ENCODE results near the gene MYO15A. TPM values are rescaled to one million over a fixed set of nuclear protein-coding genes. Genes with fewer than 3 reads are reported as not detected.

The MYO15A gene
- total RNA-seq, 8 experiments from 2014 or later, result 0.14 to 4.9 (median 1.2) TPM

DNA sequence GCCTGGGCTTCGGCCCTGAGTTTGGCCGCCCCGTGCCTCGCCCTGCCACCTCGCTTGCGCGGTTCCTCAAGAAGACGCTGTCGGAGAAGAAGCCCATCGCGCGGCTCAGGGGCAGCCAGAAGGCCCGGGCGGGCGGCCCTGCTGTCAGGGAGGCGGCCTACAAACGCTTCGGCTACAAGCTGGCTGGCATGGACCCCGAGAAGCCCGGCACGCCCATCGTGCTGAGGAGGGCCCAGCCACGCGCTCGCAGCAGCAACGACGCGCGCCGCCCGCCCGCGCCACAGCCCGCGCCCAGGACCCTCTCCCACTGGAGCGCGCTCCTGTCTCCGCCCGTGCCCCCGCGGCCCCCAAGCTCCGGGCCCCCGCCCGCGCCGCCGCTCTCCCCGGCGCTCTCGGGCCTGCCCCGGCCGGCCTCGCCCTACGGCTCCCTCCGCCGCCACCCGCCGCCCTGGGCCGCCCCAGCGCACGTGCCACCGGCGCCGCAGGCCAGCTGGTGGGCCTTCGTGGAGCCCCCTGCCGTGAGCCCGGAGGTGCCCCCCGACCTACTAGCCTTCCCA lies 12.0 kb downstream of the MYO15A start:
- Histone ChIP-seq H3K4me1 (replicated peaks in 1 of 2) (peaks cover 8 to 16% of the 10 kb centered on the region in 2 donors), H3K4me3 (no peak overlapping the region), H3K27ac (no peak overlapping the region)
- 98% methylated on average over 8 of the region's 68 CpGs; no CpG with 5 or more reads in 9 of the 10 experiments for WGBS, 10 experiments
- in situ Hi-C loops (cut with MboI; ENCODE audit: low pct_unique_long_range_greater_than_20kb in 2 of 9, low sequenced_read_pairs in 9 of 9, unreplicated experiment in 9 of 9), result no loop called here
- no peak for ATAC-seq (replicated peaks in 6 of 8)

DNA sequence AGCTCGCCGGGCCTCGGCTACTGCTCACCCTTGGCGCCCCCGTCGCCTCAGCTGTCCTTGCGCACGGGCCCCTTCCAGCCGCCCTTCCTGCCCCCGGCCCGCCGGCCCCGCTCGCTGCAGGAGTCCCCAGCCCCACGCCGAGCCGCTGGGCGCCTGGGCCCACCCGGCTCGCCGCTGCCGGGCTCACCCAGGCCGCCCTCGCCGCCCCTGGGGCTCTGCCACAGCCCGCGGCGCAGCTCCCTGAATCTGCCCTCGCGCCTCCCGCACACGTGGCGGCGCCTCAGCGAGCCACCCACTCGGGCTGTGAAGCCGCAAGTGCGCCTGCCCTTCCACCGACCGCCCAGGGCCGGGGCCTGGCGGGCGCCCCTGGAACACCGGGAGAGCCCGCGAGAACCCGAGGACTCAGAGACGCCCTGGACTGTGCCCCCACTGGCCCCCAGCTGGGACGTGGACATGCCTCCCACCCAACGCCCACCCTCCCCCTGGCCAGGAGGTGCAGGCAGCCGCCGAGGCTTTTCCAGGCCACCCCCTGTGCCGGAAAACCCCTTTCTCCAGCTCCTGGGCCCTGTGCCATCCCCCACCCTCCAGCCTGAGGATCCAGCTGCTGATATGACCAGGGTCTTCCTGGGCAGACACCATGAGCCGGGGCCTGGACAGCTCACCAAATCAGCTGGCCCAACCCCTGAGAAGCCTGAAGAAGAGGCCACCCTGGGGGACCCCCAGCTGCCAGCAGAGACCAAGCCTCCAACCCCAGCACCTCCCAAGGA lies 12.8 kb downstream of the MYO15A start:
- in situ Hi-C loops (cut with MboI; ENCODE audit: low pct_unique_long_range_greater_than_20kb in 2 of 9, low sequenced_read_pairs in 9 of 9, unreplicated experiment in 9 of 9), result no loop called here
- ATAC-seq (replicated peaks in 6 of 8), result no peak
- Histone ChIP-seq H3K4me1 (replicated peaks in 1 of 2) (peaks cover 8 to 16% of the 10 kb centered on the region in 2 donors), H3K27ac (no peak overlapping the region), H3K4me3 (no peak overlapping the region)
- whole genome bisulfite sequencing, 10 experiments, result 60% methylated on average over 1 of the region's 54 CpGs; no CpG with 5 or more reads in 9 of the 10 experiments

DNA sequence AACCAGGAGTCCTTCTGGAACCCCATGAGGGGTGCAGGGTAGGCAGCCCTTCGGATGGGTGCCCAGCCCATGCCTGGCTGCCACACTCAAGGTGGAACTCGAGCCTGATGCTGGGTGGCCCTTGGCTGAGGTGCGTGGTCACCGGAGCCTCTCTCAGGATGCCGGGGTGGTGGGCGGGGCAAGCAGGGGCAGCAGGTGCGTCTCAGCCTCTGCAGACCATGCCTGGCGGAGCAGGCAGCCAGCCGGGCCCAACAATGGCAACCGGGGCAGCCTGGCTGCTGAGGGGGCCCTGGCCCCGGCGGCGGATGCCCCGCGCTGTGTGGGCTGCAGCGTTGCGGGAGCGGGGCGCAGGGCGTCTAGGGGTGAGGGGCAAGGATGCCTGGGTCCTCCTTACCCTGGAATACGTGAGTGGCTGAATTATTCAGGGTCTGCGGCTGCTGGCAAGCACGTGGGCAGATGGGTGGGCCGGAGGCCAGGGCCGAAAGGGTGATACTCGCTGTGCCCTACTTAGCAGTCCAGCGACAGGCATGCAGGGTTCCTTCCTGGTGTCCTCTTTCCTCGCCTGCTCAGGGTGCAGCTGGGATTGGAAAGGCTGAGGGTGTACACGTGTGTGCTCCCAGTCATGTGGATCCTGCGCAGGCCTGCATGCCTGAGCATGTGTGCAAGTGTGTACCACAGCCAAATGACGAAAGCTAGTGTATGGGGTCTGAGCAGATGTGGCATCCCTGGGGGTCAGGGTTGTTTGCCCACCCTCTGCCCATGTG lies 14.6 kb downstream of the MYO15A start:
- Histone ChIP-seq H3K4me3 (no peak overlapping the region), H3K27ac (no peak overlapping the region), H3K4me1 (replicated peaks in 1 of 2) (peaks cover 7 to 12% of the 10 kb centered on the region in 2 donors)
- in situ Hi-C loops (cut with MboI; ENCODE audit: low pct_unique_long_range_greater_than_20kb in 2 of 9, low sequenced_read_pairs in 9 of 9, unreplicated experiment in 9 of 9), result no loop called here
- WGBS, 10 experiments, result 24 to 71% (median 40%) methylated on average over 1 to 8 of the region's 31 CpGs; no CpG with 5 or more reads in 7 of the 10 experiments
- ATAC-seq (replicated peaks in 6 of 8), result peak in 1 of 8 experiments; percentile 43

DNA sequence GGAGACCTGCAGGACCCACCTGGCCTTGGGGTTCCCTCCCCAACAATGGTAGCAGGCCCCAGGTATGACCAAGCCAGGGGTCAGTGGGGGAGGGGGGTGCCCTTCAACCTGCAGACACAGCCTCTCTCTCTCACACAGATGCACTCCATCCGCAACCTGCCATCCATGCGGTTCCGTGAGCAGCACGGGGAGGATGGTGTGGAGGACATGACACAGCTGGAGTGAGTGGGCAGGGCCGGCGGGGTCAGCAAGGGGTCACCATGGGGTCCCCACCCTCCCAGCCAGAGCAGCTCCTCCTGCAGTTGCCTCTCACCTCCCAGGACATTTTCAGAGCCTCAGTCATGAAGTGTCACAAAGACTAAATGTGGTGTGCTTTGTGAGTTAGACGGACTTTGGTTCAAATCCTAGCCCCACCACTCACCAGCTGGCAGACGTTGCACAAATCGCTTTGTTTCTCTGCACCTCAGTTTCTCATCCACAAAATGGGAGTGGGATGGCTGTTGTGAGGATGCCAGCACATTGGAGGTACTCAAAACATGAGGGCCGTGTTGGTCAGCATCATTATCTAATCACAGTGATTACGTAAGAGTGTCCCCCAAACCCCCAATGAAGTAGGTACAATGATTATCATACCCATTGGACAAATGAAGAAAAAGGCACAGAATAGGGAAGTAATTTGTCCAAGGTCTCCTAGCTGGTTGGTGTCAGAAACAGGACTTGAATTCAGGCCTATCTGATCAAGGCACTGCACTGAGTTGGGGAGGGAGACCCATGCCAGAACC lies 16.0 kb downstream of the MYO15A start:
- H3K27ac ChIP-seq, result no peak overlapping the region
- in situ Hi-C loops (cut with MboI; ENCODE audit: low pct_unique_long_range_greater_than_20kb in 2 of 9, low sequenced_read_pairs in 9 of 9, unreplicated experiment in 9 of 9), result no loop called here
- H3K4me3 ChIP-seq, result no peak overlapping the region
- WGBS, 10 experiments, result 28 to 80% (median 60%) methylated on average over 1 to 10 of the region's 11 CpGs; no CpG with 5 or more reads in 5 of the 10 experiments
- ATAC-seq (replicated peaks in 6 of 8), result peak in 4 of 8 experiments; percentile 13 to 74 (median 22)
- peaks cover 3 to 7% of the 10 kb centered on the region in 2 donors for H3K4me1 ChIP-seq (replicated peaks in 1 of 2)

DNA sequence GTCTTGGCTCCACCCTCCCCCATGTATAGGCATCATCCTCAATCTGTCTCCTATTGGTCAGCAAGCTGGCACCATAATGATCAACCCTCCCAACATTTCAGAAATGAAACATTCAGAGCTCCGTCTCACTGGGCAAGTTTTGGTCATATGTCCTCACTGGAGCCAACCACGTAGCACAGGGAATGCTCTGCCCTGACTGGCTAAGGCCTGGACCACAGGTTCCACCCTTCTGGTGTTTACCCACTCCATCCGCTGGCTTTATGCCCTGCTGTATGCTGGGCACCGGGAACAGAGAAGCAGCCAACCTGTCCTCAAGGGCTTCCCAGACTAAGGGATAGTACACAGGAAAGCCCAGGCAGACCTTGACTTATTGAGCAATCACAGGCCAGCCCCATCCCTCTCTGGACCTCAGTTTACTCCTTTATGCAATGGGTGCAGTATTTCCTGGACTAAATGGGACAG lies 20.5 kb downstream of the MYO15A start:
- peak in 4 of 8 experiments; percentile 29 to 97 (median 67) for ATAC-seq (replicated peaks in 6 of 8)
- Histone ChIP-seq H3K4me3 (no peak overlapping the region), H3K27ac (no peak overlapping the region), H3K4me1 (replicated peaks in 1 of 2) (peaks cover 3 to 6% of the 10 kb centered on the region in 2 donors)
- WGBS, 10 experiments, result 0 to 80% (median 40%) methylated on average over 2 of the region's 4 CpGs; no CpG with 5 or more reads in 6 of the 10 experiments
- in situ Hi-C loops (cut with MboI; ENCODE audit: low pct_unique_long_range_greater_than_20kb in 2 of 9, low sequenced_read_pairs in 9 of 9, unreplicated experiment in 9 of 9), result no loop called here

DNA sequence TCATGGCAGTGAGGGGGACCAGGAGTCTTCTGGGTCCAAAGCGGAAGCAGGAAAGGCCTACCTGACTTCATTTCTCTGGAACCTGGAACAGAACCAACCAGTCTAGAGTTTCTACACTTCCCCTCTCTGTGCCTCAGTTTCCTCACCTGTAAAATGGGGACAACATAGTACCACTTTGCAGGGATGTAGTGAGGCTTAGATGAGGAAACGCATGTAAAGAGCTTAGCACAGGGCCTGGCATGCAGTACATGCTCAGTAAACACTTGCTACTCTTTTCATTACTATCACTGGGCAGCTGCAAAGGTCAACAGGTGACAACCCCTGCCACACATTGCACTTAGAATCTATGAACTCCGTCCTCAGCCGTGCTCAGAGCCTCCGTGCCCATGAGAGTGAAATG lies 24.2 kb downstream of the MYO15A start:
- no peak for ATAC-seq (replicated peaks in 6 of 8)
- no peaks in the 10 kb centered on the region for H3K4me1 ChIP-seq (replicated peaks in 1 of 2)
- no peak overlapping the region for H3K27ac ChIP-seq
- no peak overlapping the region for H3K4me3 ChIP-seq
- WGBS, 10 experiments, result 40 to 100% (median 83%) methylated on average over 1 to 4 of the region's 5 CpGs; no CpG with 5 or more reads in 3 of the 10 experiments
- in situ Hi-C loops (cut with MboI; ENCODE audit: low pct_unique_long_range_greater_than_20kb in 2 of 9, low sequenced_read_pairs in 9 of 9, unreplicated experiment in 9 of 9), result no loop called here

DNA sequence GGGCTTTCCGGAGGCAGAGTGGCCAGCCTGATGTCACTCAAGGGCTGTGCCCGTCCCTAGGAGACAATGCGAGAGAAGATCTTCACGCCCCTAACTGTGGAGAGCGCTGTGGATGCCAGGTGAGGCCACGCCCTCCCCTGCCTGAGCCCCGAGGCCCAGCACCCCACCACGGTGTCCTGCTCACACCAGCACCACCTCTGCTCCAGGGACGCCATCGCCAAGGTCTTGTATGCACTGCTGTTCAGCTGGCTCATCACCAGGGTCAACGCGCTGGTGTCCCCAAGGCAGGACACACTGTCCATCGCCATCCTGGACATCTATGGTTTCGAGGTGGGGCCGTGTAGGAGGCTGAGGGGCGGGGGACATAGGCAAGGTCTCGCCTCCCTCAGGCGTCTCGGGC lies 27.8 kb downstream of the MYO15A start:
- in situ Hi-C loops (cut with MboI; ENCODE audit: low pct_unique_long_range_greater_than_20kb in 2 of 9, low sequenced_read_pairs in 9 of 9, unreplicated experiment in 9 of 9), result no loop called here
- H3K4me3 ChIP-seq, result no peak overlapping the region
- ATAC-seq (replicated peaks in 6 of 8), result peak in 4 of 8 experiments; percentile 6 to 17 (median 12)
- no peak overlapping the region for H3K27ac ChIP-seq
- 63 to 87% (median 70%) methylated on average over 3 to 4 of the region's 19 CpGs; no CpG with 5 or more reads in 7 of the 10 experiments for WGBS, 10 experiments
- peaks cover under 1 to 2% of the 10 kb centered on the region in 2 donors for H3K4me1 ChIP-seq (replicated peaks in 1 of 2)

DNA sequence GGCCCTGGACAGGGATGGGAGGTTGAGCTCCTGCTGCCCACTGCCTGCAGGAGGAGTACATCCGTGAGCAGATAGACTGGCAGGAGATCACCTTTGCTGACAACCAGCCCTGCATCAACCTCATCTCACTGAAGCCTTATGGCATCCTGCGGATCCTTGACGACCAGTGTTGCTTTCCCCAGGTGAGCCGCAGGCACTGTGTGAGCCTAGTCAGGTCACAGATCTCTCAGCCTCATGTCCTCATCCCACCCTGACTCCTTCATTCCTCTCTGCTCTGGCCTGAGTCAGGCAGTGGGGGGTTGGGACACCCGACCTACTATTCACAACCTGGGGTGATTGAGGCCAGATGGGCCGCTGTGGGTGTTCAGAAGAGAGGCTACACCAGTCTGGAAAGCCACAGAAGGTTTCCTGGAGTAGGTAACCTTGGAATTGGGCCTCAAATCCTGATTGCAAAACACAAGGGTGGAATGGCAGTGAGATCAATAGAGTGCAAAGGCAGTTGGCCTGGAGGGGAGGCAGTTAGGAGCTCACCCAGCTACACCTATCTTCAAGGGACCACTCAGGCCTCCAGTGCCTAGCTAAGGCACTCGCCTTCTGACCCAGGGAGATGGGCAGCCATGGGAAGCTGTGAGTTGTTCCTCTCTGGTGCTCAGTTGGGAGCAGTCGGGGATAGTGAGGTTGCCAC lies 29.7 kb downstream of the MYO15A start:
- Histone ChIP-seq H3K27ac (no peak overlapping the region), H3K4me3 (no peak overlapping the region), H3K4me1 (replicated peaks in 1 of 2) (peaks cover 2% of the 10 kb centered on the region in 2 donors)
- no peak for ATAC-seq (replicated peaks in 6 of 8)
- 40 to 100% (median 58%) methylated on average over 1 to 4 of the region's 8 CpGs; no CpG with 5 or more reads in 4 of the 10 experiments for WGBS, 10 experiments
- in situ Hi-C loops (cut with MboI; ENCODE audit: low pct_unique_long_range_greater_than_20kb in 2 of 9, low sequenced_read_pairs in 9 of 9, unreplicated experiment in 9 of 9), result no loop called here

DNA sequence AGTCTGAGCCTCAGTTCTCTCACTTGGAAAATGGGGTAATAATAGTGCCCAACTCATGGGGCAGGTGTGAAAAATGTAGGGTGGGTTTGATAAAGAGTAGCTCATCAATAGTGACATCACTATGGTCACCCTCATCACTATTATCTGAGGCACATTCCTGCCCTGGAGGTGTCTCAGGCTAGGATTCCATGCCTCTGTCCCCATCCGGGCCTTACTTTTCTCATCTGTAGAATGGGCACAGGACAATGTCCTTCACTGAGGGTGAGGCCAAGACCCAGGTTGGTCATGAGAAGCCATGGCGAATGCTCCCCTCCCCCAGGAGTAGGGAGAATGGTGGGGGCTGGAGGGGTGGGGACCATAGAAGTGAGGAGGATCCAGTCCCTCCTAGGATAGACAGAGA lies 30.5 kb downstream of the MYO15A start:
- in situ Hi-C loops (cut with MboI; ENCODE audit: low pct_unique_long_range_greater_than_20kb in 2 of 9, low sequenced_read_pairs in 9 of 9, unreplicated experiment in 9 of 9), result no loop called here
- no peak for ATAC-seq (replicated peaks in 6 of 8)
- no peak overlapping the region for H3K27ac ChIP-seq
- 83% methylated on average over 1 of the region's 2 CpGs; no CpG with 5 or more reads in 9 of the 10 experiments for WGBS, 10 experiments
- peaks cover 2% of the 10 kb centered on the region in 2 donors for H3K4me1 ChIP-seq (replicated peaks in 1 of 2)
- H3K4me3 ChIP-seq, result no peak overlapping the region

DNA sequence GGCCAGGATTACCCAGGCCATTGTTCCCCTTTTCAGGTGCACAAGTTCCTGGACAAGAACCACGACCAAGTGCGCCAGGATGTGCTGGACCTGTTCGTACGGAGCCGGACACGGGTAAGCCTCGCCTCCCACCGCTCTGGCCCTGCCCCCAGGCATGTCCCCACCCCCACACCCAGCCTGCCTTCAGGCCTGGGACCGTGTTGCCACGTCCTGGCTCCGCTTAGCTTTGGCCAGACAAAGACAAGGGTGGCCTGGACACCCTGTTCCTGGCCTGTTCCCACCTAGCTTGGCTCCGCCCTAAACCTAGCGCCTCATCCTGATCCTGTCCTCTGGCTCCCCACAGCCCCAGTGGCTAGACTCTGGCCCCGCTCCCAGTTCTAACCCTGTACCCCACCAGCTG lies 30.9 kb downstream of the MYO15A start:
- ATAC-seq (replicated peaks in 6 of 8), result peak in 5 of 8 experiments; percentile 9 to 15 (median 9)

DNA sequence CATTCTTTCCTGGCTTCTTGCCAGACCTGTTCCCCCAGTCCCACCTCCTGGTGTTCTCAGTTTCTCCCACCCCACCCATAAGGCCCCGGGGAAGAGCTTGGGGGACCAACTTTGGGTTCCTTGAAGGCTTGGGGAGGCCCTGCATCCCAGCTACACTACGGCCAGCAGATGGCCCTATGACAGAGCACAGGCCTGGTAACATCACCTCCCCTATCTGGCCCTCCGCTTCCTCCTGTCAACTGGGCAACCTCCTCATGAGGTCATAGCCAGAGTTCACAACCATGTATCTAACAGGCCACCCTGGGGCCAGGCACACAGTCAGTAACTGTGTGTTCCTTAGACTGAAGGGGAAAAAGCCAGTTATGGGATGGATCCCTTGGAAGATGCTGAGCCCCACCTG lies 31.4 kb downstream of the MYO15A start:
- peak; percentile 26 to 72 (median 48) for ATAC-seq (replicated peaks in 6 of 8)
- H3K27ac ChIP-seq, result no peak overlapping the region
- 29% methylated on average over 1 of the region's 3 CpGs; no CpG with 5 or more reads in 9 of the 10 experiments for WGBS, 10 experiments
- no peak overlapping the region for H3K4me3 ChIP-seq
- peaks cover 2% of the 10 kb centered on the region in 2 donors for H3K4me1 ChIP-seq (replicated peaks in 1 of 2)
- in situ Hi-C loops (cut with MboI; ENCODE audit: low pct_unique_long_range_greater_than_20kb in 2 of 9, low sequenced_read_pairs in 9 of 9, unreplicated experiment in 9 of 9), result no loop called here

More for the DNA sequence above, 30.9 kb downstream of the MYO15A start:
- Histone ChIP-seq H3K27ac (no peak overlapping the region), H3K4me3 (no peak overlapping the region), H3K4me1 (replicated peaks in 1 of 2) (peaks cover 2% of the 10 kb centered on the region in 2 donors)
- in situ Hi-C loops (cut with MboI; ENCODE audit: low pct_unique_long_range_greater_than_20kb in 2 of 9, low sequenced_read_pairs in 9 of 9, unreplicated experiment in 9 of 9), result no loop called here
- WGBS, 10 experiments, result no CpG with 5 or more reads among the region's 14 CpGs

DNA sequence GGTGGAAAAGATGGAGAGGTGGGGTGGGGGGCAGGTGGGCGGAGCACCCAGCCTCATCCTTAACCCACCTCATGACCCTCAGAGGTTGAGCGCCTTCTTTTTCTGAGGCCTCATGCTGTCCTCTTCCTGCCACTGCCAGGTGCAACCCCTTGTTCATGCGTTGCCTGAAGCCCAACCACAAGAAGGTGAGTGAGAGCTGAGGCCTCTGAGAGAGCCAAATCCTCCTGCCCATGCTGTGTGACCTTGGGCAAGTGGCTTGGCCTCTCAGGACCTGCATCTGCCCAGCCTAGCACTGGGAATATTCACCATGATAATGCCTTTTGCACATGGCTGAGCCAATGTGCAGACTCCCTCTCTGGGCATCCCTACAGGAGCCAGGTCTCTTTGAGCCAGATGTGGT lies 32.1 kb downstream of the MYO15A start:
- in situ Hi-C loops (cut with MboI; ENCODE audit: low pct_unique_long_range_greater_than_20kb in 2 of 9, low sequenced_read_pairs in 9 of 9, unreplicated experiment in 9 of 9), result no loop called here
- ATAC-seq (replicated peaks in 6 of 8), result no peak
- peaks cover 2% of the 10 kb centered on the region in 2 donors for H3K4me1 ChIP-seq (replicated peaks in 1 of 2)
- WGBS, 10 experiments, result 0 to 83% methylated on average over 1 of the region's 3 CpGs; no CpG with 5 or more reads in 8 of the 10 experiments
- no peak overlapping the region for H3K4me3 ChIP-seq
- no peak overlapping the region for H3K27ac ChIP-seq
